Measurements from ENCODE around the gene MYO1D.

DNA sequence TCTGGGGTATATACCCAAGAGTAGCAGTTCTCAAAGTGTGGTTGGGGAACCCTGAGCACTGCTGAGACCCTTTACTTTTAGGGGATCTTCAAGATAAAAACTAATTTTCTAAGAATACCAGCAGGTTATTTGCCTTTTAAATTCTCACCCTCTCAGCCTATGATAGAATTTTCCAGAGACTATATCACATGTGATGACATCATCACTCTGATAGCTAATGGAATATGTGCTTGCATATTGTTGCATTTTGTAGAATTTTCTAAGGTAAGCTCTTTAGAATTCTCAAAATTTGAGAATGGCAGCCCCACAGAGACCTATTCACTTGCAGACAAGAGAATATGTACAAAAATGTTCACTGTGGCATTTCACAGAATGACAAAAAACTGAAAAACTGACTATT is 181.1 kb downstream of the MYO1D start:
- TF ChIP-seq POLR2A (IDR thresholded peaks at IDR 0.05), result no peak
- no peak for TF ChIP-seq CTCF (IDR thresholded peaks at IDR 0.05)
